Measurements from ENCODE around the gene CDR2L.
A peak's percentile ranks its signal among the peaks of the same experiment; 100 is the strongest.
"Not testable (repeated sequence)": the region's sequence is repeated elsewhere in the genome, so short reads cannot be mapped to it uniquely, and the experiment has no call there.

The CDR2L gene

GRCh38 chr17:74960570-74961342 lies 26.7 kb upstream of the CDR2L start:
- peak; percentile 50 for DNase-seq

DNA sequence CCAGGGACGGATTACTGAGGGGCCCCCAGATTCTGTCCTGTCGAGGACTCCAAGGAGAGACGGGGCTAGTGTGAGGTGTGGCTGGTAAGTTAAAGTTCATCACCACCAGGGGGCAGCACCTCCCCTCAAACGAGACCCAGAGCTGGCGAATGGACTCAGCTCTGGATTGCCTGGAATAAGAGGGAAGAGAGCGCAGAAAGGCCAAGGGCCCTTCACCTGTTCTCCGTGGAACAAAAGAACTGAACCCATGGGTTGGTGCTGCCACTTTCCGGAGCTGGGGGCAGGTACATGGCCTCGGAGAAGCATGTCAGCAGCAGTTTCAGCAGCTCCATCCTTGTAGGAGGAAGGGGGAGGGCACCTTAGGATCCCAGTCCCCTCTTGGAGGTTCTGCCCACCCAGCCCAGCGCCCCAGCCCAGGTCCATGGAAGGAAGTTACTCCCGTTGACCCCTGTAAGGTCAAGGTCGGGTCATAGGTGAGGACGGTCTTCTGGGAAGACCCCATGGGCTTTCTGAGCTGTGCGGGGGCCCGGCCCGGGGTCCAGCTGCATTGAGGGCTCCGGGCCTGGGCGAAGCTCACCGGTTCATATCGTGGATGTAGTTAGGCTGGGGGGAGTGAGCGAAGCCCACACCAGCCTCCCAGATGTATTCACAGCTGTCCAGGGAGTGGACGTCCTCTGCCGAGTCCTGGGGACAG lies 25.6 kb upstream of the CDR2L start:
- DNase-seq: peak; percentile 83

- DNase-seq: no peak
These were observed 24.6 kb upstream of the CDR2L start for GRCh38 chr17:74962622-74963394.

DNA sequence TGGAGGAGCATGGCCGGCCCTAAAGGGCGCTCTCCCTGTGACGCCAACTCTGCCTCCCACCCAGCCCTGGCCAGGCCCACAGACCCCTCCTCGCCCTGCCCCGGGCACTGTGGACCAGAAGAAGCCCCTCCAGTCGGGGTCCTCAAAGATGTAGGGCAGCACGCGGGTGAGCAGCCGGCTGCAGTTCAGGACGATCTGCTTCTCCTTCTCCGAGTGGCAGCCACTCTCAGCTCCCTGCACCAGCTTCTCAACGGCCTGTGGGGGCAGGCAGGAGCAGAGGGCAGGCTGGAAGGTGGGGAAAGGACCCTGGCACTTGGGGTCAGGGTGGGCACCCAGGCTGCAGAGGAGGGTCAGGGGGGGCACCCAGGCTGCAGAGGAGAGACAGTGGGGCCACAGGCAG lies 23.8 kb upstream of the CDR2L start:
- no peak for DNase-seq

DNA sequence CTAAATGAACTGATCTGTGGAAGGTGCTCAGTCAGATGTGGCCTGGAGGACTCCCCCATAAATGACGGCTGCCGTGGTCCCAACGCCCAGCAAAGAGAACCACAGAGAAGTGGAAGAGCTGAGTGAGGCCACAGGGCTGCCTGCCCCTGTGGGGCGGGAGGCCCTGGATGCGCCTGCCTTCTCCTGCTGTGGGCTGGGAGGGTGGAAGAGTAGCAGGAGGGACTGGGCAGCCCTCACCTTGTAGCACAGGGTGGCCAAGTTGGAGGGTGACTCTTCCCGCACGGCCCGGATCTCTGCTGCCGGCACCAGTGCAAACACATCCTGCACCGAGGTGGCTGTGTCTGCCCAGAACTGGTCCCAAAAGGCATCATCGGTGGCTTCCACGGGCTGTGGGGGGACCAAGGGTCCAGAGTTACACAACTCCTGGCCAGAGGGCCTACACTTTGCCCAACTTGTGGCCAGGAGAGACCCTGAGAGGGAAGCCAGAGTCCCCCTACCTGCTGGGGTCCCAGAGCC lies 23.1 kb upstream of the CDR2L start:
- DNase-seq: no peak

GRCh38 chr17:74964988-74965622 lies 22.3 kb upstream of the CDR2L start:
- no peak for DNase-seq

GRCh38 chr17:74968361-74968780 lies 19.1 kb upstream of the CDR2L start:
- DNase-seq: no peak

DNA sequence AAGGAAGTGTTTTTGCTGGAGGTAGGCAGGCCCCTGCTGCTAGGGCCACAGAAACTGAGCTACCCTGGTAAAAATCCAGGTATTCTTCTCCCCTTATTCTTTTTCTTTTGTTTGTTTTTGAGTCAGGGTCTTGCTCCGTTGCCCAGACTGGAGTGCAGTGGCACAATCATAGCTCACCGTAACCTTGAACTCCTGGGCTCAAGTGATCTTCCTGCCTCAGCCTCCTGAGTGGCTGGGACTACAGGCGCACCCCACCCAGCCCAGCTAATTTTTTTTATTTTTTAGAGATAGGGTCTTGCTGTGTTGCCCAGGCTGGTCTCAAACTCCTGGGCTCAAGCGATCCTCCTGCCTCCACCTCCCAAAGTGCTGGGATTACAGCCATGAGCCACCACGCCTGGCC lies 17.9 kb upstream of the CDR2L start:
- DNase-seq: not testable (repeated sequence)

GRCh38 chr17:74970395-74970794 lies 17.0 kb upstream of the CDR2L start:
- no peak for DNase-seq

DNA sequence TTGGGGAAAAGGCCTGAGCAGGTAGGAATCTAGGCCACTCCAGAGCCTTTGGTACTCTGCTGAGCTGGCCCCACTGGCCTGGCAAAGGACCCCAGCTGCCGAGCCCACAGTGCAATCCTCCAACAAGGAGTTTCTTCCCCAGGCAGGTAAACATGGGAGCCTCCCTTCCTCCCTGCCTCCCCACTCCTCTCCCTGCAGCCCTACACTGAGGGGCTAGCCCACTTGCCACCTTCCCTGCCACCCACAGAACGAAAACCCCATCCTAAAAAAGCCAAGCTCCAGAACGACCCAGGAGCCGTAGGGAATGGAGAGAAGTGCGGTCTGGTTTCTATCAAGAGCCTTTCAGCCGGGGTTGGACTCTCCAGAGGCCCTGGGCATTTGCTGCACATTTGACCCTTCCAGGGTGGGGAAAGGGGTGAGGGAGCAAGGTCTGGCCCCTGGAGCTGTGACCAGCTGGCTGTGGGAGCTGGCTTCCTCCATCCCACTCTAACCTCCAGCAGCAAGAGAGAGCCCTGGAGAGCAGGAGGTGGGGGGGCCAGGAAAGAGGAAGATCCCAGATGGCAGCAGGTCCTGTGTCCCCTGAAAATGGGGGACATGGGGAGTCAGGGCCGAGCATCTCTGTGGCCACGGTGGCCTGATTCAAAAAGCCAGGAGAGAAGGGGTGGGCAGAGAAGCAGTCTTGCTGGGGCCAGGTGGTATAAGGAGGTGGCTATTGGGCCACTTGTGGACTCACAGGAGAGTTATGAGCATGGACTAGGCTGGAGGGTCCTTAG lies 16.2 kb upstream of the CDR2L start:
- DNase-seq: no peak

GRCh38 chr17:74971842-74972106 lies 15.7 kb upstream of the CDR2L start:
- no peak for DNase-seq

- DNase-seq: peak; percentile 79
These were observed 15.1 kb upstream of the CDR2L start, which contains the start of gene HID1 for GRCh38 chr17:74972107-74972972. HID1 (minus strand) TSS chr17:74972759; CDS start chr17:74972656, 103 bp downstream.

- no peak for DNase-seq
These were observed 14.5 kb upstream of the CDR2L start for GRCh38 chr17:74972973-74973328.

GRCh38 chr17:74975943-74976342 lies 11.5 kb upstream of the CDR2L start:
- DNase-seq: no peak

- no peak for DNase-seq
These were observed 9.6 kb upstream of the CDR2L start for GRCh38 chr17:74977802-74978201.

- DNase-seq: no peak
These were observed 9.2 kb upstream of the CDR2L start for GRCh38 chr17:74978240-74978639.

DNA sequence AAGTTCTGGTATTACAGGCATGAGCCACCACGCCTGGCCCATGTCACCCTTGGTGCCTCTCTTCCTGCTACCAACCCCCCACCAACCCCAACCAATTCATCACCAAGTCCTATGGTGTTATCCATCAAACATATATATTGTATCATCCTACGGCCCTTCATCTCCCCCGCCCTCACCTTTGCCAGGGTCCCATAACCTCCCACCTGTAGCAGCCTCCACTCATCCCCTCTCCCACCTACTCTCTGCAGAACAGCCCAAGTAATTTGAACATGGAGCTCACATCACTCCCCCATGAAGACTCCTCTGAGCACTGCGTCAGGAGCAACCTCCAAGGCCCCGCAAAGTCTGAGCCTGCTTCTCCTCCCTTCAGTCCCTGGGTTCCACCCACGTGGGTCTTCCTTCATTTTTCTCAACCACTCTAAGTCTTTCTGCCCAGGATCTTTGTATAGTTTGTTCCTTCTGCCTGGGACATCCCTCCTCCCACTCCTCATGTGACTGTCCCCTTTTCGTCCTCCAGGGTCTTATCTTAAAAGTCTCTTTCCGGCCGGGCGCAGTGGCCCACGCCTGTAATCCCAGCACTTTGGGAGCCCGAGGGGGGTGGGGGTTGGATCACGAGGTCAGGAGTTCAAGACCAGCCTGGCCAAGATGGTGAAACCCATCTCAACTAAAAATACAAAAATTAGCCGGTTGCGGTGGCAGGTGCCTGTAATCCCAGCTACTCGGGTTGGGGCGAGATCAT lies 7.9 kb upstream of the CDR2L start:
- DNase-seq: no peak

DNA sequence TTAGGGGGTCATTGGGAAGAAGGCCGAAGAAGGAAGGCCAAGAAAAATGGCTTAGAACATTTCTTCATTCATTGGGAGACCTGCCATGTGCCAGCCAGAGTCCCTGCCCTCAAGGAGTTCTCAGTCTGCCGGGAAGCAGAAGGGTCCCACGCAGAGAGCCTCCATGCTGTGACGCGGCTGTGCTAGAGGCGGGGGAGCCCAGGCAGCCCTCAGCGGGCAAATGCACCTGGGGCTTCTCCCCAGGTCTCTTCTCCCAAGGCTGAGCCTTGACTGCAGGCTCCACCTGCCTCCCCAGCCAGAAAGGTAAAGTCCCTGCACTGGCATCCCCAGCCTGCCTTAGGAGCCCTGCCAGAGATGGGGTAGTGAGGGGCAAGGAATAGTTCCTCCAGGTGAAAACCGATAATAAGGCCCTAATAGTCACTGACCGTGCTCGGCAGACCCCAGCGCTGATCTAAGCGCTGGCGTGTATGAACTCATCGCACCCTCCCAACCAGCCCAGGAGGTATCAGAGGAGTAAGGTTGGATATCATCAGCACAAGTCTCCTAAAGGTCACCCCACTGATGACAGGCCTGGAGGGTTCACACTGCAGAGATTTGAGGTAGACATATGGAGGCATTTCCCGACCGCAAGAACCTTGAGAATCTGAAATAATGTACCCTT lies 6.0 kb upstream of the CDR2L start:
- DNase-seq: no peak

DNA sequence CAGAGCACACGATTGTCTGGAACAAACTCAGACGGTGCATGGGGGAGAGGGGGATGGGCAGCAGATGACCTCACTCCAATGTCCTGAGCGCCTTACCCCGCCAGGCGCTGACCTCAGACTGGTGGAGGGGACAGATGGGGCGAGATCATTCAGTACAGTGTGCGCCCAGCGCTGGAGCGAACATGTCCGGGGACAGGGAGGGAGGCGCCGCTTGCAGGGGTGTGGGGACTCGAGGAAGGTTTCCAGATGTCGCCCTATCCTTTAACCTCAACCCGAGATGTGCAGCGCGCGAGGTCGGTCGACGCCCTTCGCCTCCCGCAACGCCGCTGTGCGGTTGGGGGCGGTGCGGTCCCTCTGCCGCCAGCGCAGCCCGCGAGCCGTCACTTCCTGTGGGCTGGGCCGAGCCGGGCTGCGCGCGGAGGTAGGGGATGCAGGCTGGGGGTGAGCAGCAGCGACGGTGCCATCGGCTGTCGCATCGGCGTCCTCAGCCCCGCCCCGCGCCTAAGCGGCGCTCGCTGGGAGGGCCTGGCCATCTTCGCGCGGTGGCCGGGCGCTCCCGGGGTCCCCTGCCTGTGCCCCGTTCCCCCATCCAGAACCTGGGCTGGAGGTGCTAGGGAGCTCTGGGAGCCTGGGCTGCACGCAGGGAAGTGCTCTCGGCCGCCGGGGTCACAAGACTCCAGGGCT lies 5.3 kb upstream of the CDR2L start:
- DNase-seq: peak; percentile 81

Data from activated naive CD4-positive, alpha-beta T cell treated with Interleukin-2 at 50 U/mL for 16 hours (primary cell).